Neural progenitor cell (in vitro differentiated cells): ENCODE data around the gene ELAC2. TPM values are rescaled to one million over a fixed set of nuclear protein-coding genes. Genes with fewer than 3 reads are reported as not detected.

ENCODE experiments used
- DNase-seq: peaks from one replicate; pipeline ENCODE4 v3.0.0-alpha.2; 2016; ENCODE audit warnings: low spot score
- H2AFZ ChIP-seq: fragments of 200-600 bp; sonication (generic); replicated peaks from 2 replicates; pipeline ENCODE4 v1.6.1; 2016; ENCODE audit warnings: antibody characterized with exemption
- H3F3A ChIP-seq: fragments of 200-600 bp; sonication (generic); 2 replicates; pipeline ENCODE4 v1.6.1; 2016; ENCODE audit warnings: antibody characterized with exemption, low read depth
- H3K27ac ChIP-seq: fragments of 200-600 bp; sonication (generic); 2 replicates; pipeline ENCODE4 v1.5.1; 2016; ENCODE audit warnings: mild to moderate bottlenecking
- H3K27me3 ChIP-seq: fragments of 200-600 bp; sonication (generic); 2 replicates; pipeline ENCODE4 v1.6.1; 2016; ENCODE audit warnings: mild to moderate bottlenecking, moderate library complexity
- H3K36me3 ChIP-seq: fragments of 200-600 bp; sonication (generic); 2 replicates; pipeline ENCODE4 v1.5.1; 2016
- H3K4me1 ChIP-seq: fragments of 200-600 bp; sonication (generic); 2 replicates; pipeline ENCODE4 v1.6.1; 2016; ENCODE audit warnings: mixed run types
- H3K4me2 ChIP-seq: fragments of 200-600 bp; sonication (generic); 2 replicates; pipeline ENCODE4 v1.6.1; 2016
- H3K4me3 ChIP-seq: fragments of 200-600 bp; sonication (generic); 2 replicates; pipeline ENCODE4 v1.5.1; 2016
- H3K79me2 ChIP-seq: fragments of 200-600 bp; sonication (generic); 2 replicates; pipeline ENCODE4 v1.6.1; 2016; ENCODE audit warnings: low read depth
- H3K9ac ChIP-seq: fragments of 200-600 bp; sonication (generic); 2 replicates; pipeline ENCODE4 v1.6.1; 2016
- H3K9me3 ChIP-seq: fragments of 200-600 bp; sonication (generic); 2 replicates; pipeline ENCODE4 v1.5.1; 2016; ENCODE audit warnings: low read depth
- H4K20me1 ChIP-seq: fragments of 200-600 bp; sonication (generic); 2 replicates; pipeline ENCODE4 v1.6.1; 2016; ENCODE audit warnings: low read depth
- H3K27ac Mint-ChIP-seq: 3 replicates; pipeline ENCODE4 v1.8.0; 2021; ENCODE audit warnings: mixed read lengths
- H3K27me3 Mint-ChIP-seq: 2 replicates; pipeline ENCODE4 v1.8.0; 2022; ENCODE audit warnings: low read depth, mild to moderate bottlenecking, inconsistent platforms, moderate library complexity, mixed read lengths; ENCODE audit not compliant: insufficient read depth
- H3K36me3 Mint-ChIP-seq: 3 replicates; pipeline ENCODE4 v1.8.0; 2021; ENCODE audit warnings: mixed read lengths
- H3K4me1 Mint-ChIP-seq: 3 replicates; pipeline ENCODE4 v1.8.0; 2021; ENCODE audit warnings: mixed read lengths
- H3K4me3 Mint-ChIP-seq: 3 replicates; pipeline ENCODE4 v1.8.0; 2021; ENCODE audit warnings: mild to moderate bottlenecking, moderate library complexity, mixed read lengths
- H3K9me3 Mint-ChIP-seq: 3 replicates; pipeline ENCODE4 v1.8.0; 2020; ENCODE audit warnings: mixed read lengths
- CTCF ChIP-seq: fragments of 200-600 bp; sonication (generic); IDR thresholded peaks from 2 replicates; pipeline ENCODE4 v1.5.1; 2017; ENCODE audit warnings: antibody characterized with exemption, mild to moderate bottlenecking
- EZH2 ChIP-seq: fragments of 200-600 bp; sonication (generic); IDR thresholded peaks from 2 replicates; pipeline ENCODE4 v1.6.1; 2017; ENCODE audit warnings: antibody characterized with exemption, mild to moderate bottlenecking, moderate library complexity
- EZH2phosphoT487 ChIP-seq: fragments of 200-600 bp; sonication (generic); IDR thresholded peaks from 2 replicates; pipeline ENCODE4 v1.6.1; 2017; ENCODE audit warnings: antibody characterized with exemption
- total RNA-seq: library from RNA; depleted of rRNA; stranded (reverse); fragments of >200 nt; gene quantifications from 2 replicates; pipeline ENCODE4 v1.2.3, GENCODE V29; 2015; ENCODE audit warnings: low replicate concordance

ELAC2 gene
- total RNA-seq, 1 donor from 2014 or later, result 70.5 TPM

- Mint-ChIP-seq H3K27ac (no peak overlapping the region), H3K4me1 (no peaks in the 10 kb centered on the region), H3K36me3 (peaks cover 21% of the 10 kb centered on the region), H3K9me3 (no peaks in the 10 kb centered on the region), H3K4me3 (no peak overlapping the region), H3K27me3 (peaks cover 2% of the 10 kb centered on the region)
- DNase-seq, result no peak
- no peaks in the 10 kb centered on the region for H3K27me3 ChIP-seq
- no peak overlapping the region for H3K27ac ChIP-seq
- no peak overlapping the region for H3K9ac ChIP-seq
- no peak overlapping the region for H3K4me3 ChIP-seq
- H4K20me1 ChIP-seq, result no peaks in the 10 kb centered on the region
- H3K4me1 ChIP-seq, result no peaks in the 10 kb centered on the region
- H3K4me2 ChIP-seq, result no peak overlapping the region
- H3K79me2 ChIP-seq, result no peaks in the 10 kb centered on the region
- peaks cover 4% of the 10 kb centered on the region for H3F3A ChIP-seq
- no peaks in the 10 kb centered on the region for H3K9me3 ChIP-seq
- peaks cover 5% of the 10 kb centered on the region for H3K36me3 ChIP-seq
- TF ChIP-seq CTCF (no peak), EZH2phosphoT487 (no peak)
- H2AFZ ChIP-seq, result no peak overlapping the region
Observed at GRCh38 chr17:12995896-12996295, 21.9 kb downstream of the ELAC2 start.

DNA sequence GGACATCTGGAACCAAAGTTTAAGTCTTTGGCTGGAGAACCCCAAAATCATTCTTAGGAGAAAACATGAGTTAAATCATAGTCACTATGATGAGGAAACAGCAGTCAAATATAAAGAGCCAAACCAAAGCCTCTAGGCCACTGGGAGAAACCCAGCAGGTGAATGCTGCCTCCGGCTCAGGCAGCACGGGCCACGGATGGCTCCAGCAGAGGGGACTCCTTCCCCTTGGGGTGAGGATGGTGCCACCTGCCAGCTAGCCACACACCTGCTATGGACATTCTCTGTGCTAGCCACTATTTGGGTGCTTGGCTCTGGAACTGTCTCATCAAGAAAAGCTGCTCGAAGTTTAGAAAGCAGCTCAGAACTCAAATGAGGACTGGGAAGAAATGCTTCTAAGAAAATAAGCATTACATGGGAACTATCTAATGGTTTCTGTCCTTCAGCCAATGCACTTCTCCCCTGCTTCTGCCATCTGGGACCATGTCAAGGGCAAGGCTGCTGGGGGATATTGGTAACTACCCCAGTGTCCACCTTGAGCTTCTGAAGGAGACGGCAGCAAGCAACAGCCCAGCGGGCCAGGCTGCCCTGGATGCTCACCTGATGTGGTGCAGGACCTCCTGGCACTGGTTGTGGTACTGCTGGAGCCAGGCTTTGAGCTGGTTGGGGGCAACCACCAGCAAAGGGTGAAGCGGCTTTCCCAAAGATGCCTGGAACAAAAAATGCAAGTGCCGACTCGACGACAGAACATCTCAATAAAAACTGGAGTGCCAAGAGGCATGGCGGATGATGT is 22.5 kb downstream of the ELAC2 start:
- Mint-ChIP-seq H3K9me3 (no peaks in the 10 kb centered on the region), H3K4me3 (no peak overlapping the region), H3K36me3 (peaks cover 22% of the 10 kb centered on the region), H3K27me3 (no peaks in the 10 kb centered on the region), H3K27ac (no peak overlapping the region), H3K4me1 (no peaks in the 10 kb centered on the region)
- H3K4me3 ChIP-seq, result no peak overlapping the region
- peaks cover 4% of the 10 kb centered on the region for H3F3A ChIP-seq
- no peak overlapping the region for H3K4me2 ChIP-seq
- no peak for TF ChIP-seq CTCF
- TF ChIP-seq EZH2, result no peak
- TF ChIP-seq EZH2phosphoT487, result no peak
- no peaks in the 10 kb centered on the region for H4K20me1 ChIP-seq
- H3K9me3 ChIP-seq, result no peaks in the 10 kb centered on the region
- H2AFZ ChIP-seq, result no peak overlapping the region
- no peaks in the 10 kb centered on the region for H3K27me3 ChIP-seq
- no peak overlapping the region for H3K27ac ChIP-seq
- H3K9ac ChIP-seq, result no peak overlapping the region
- DNase-seq, result no peak
- no peaks in the 10 kb centered on the region for H3K4me1 ChIP-seq
- H3K79me2 ChIP-seq, result no peaks in the 10 kb centered on the region
- peaks cover 5% of the 10 kb centered on the region for H3K36me3 ChIP-seq

GRCh38 chr17:12994341-12995074 is 23.3 kb downstream of the ELAC2 start:
- no peak overlapping the region for H3K4me2 ChIP-seq
- no peaks in the 10 kb centered on the region for H4K20me1 ChIP-seq
- H3K4me3 ChIP-seq, result no peak overlapping the region
- H3K27me3 ChIP-seq, result no peaks in the 10 kb centered on the region
- peaks cover 5% of the 10 kb centered on the region for H3K36me3 ChIP-seq
- no peak for DNase-seq
- no peaks in the 10 kb centered on the region for H3K9me3 ChIP-seq
- no peaks in the 10 kb centered on the region for H3K79me2 ChIP-seq
- H3K9ac ChIP-seq, result no peak overlapping the region
- H3K4me1 ChIP-seq, result no peaks in the 10 kb centered on the region
- no peak overlapping the region for H2AFZ ChIP-seq
- peaks cover 4% of the 10 kb centered on the region for H3F3A ChIP-seq
- Mint-ChIP-seq H3K27ac (no peak overlapping the region), H3K4me1 (no peaks in the 10 kb centered on the region), H3K9me3 (no peaks in the 10 kb centered on the region), H3K27me3 (no peaks in the 10 kb centered on the region), H3K36me3 (peaks cover 26% of the 10 kb centered on the region), H3K4me3 (no peak overlapping the region)
- H3K27ac ChIP-seq, result no peak overlapping the region
- TF ChIP-seq EZH2phosphoT487 (no peak), CTCF (no peak), EZH2 (no peak)
